ENCODE results near the gene TNFRSF25. TPM values are rescaled to one million over a fixed set of nuclear protein-coding genes. Genes with fewer than 3 reads are reported as not detected.

The TNFRSF25 gene
- total and polyA plus RNA-seq, 2 experiments from 2014 or later, result 13.6 to 25.3 TPM

GRCh38 chr1:6434186-6434585 lies 31.8 kb downstream of the TNFRSF25 start:
- peaks cover 28% of the 10 kb centered on the region for H3K27me3 Mint-ChIP-seq (ENCODE audit: insufficient read depth, low read depth, poor library complexity)
- no peak overlapping the region for H3K27ac ChIP-seq (ENCODE audit: low read depth)

More at GRCh38 chr1:6434186-6434585, 31.8 kb downstream of the TNFRSF25 start:
- TF ChIP-seq ZNF114 (CRISPR knock-in tag; IDR thresholded peaks at IDR 0.05), result no peak
- TF ChIP-seq CREB1 (CRISPR knock-in tag; IDR thresholded peaks at IDR 0.05; ENCODE audit: low read depth), result no peak
- no peak for TF ChIP-seq ETS1 (IDR thresholded peaks at IDR 0.05)
- TF ChIP-seq STAT1 (IDR thresholded peaks at IDR 0.05; ENCODE audit: unreplicated experiment), result no peak
- TF ChIP-seq ZNF331 (CRISPR knock-in tag; IDR thresholded peaks at IDR 0.05; ENCODE audit: low read depth), result no peak
- no peak for TF ChIP-seq POLR2AphosphoS5 (IDR thresholded peaks at IDR 0.05; ENCODE audit: low read depth)
- TF ChIP-seq EZH2 (IDR thresholded peaks at IDR 0.05; ENCODE audit: low read depth, unreplicated experiment), result no peak
- no peak for TF ChIP-seq EZH2phosphoT487 (IDR thresholded peaks at IDR 0.05; ENCODE audit: unreplicated experiment)
- TF ChIP-seq ZNF462 (CRISPR knock-in tag; IDR thresholded peaks at IDR 0.05), result no peak
- no peak for TF ChIP-seq REST (IDR thresholded peaks at IDR 0.05; ENCODE audit: unreplicated experiment)
- Histone ChIP-seq H4K20me1 (replicated peaks; ENCODE audit: insufficient read depth) (no peaks in the 10 kb centered on the region), H3K36me3 (ENCODE audit: insufficient read depth) (no peaks in the 10 kb centered on the region), H3K4me2 (no peak overlapping the region), H3F3A (replicated peaks; ENCODE audit: low read depth) (no peaks in the 10 kb centered on the region), H3K4me3 (no peak overlapping the region), H2AFZ (no peak overlapping the region), H3K27me3 (ENCODE audit: insufficient read depth) (peaks cover 6% of the 10 kb centered on the region), H3K79me2 (replicated peaks; ENCODE audit: insufficient read depth) (no peaks in the 10 kb centered on the region), H3K4me1 (ENCODE audit: insufficient read depth) (no peaks in the 10 kb centered on the region), H3K9me2 (ENCODE audit: insufficient read depth) (no peaks in the 10 kb centered on the region)
- ATAC-seq (no peak), DNase-seq (ENCODE audit: low spot score) (no peak)
- Mint-ChIP-seq H3K36me3 (ENCODE audit: low read depth) (no peaks in the 10 kb centered on the region), H3K4me1 (peaks cover 20% of the 10 kb centered on the region), H3K4me3 (no peak overlapping the region), H3K27ac (no peak overlapping the region), H3K9me3 (no peaks in the 10 kb centered on the region)

Data from GM23338 (cell line).